GM21786 (cell line): ENCODE measurements around the gene PYCR2.
A peak's percentile ranks its signal among the peaks of the same experiment; 100 is the strongest.

ENCODE experiments used
- ATAC-seq: cut with Tn5 transposase; IDR thresholded peaks from one replicate; pipeline ENCODE4 v1.9.1; 2021; ENCODE audit not compliant: unreplicated experiment

Gene PYCR2

GRCh38 chr1:225921734-225922709, 2.0 kb downstream of the PYCR2 start:
- no peak for ATAC-seq

GRCh38 chr1:225919906-225920305, 4.1 kb downstream of the PYCR2 start:
- ATAC-seq = no peak

- no peak for ATAC-seq
Measured at GRCh38 chr1:225918280-225918679, 5.8 kb downstream of the PYCR2 start.

- no peak for ATAC-seq
Measured at GRCh38 chr1:225917536-225917935, 6.5 kb downstream of the PYCR2 start.

GRCh38 chr1:225917101-225917500, 6.9 kb downstream of the PYCR2 start:
- no peak for ATAC-seq

- ATAC-seq = no peak
Measured at GRCh38 chr1:225915538-225915991, 8.5 kb downstream of the PYCR2 start.

GRCh38 chr1:225914947-225915346, 9.1 kb downstream of the PYCR2 start:
- ATAC-seq = no peak

GRCh38 chr1:225914391-225914790, 9.7 kb downstream of the PYCR2 start:
- ATAC-seq = no peak

GRCh38 chr1:225911191-225912130, 12.6 kb downstream of the PYCR2 start:
- ATAC-seq = peak; percentile 77

- ATAC-seq = no peak
Measured at GRCh38 chr1:225909477-225909876, 14.6 kb downstream of the PYCR2 start.

GRCh38 chr1:225908773-225909172, 15.3 kb downstream of the PYCR2 start:
- no peak for ATAC-seq

GRCh38 chr1:225908013-225908640, 15.9 kb downstream of the PYCR2 start:
- ATAC-seq = no peak

GRCh38 chr1:225907341-225907740, 16.7 kb downstream of the PYCR2 start:
- no peak for ATAC-seq

- no peak for ATAC-seq
Measured at GRCh38 chr1:225906467-225906866, 17.6 kb downstream of the PYCR2 start.

- no peak for ATAC-seq
Measured at GRCh38 chr1:225903623-225904022, 20.4 kb downstream of the PYCR2 start.

GRCh38 chr1:225899044-225899925, 24.8 kb downstream of the PYCR2 start:
- ATAC-seq = no peak

- ATAC-seq = no peak
Measured at GRCh38 chr1:225897595-225898514, 26.2 kb downstream of the PYCR2 start.

- peak; percentile 100 for ATAC-seq
Measured at GRCh38 chr1:225896937-225897549, 27.0 kb downstream of the PYCR2 start.

GRCh38 chr1:225896494-225896893, 27.6 kb downstream of the PYCR2 start:
- ATAC-seq = no peak
